KMS-11 (cell line): ENCODE results near the gene ATP8A1.

ENCODE experiments used
- H2AFZ ChIP-seq: fragments of 200-600 bp; sonication (generic); 2 replicates; pipeline ENCODE4 v1.6.1; 2016; ENCODE audit warnings: antibody characterized with exemption, mixed run types, low read depth
- H3K27ac ChIP-seq: fragments of 200-600 bp; sonication (generic); 2 replicates; pipeline ENCODE4 v1.6.1; 2016; ENCODE audit warnings: mild to moderate bottlenecking, mixed run types
- H3K27me3 ChIP-seq: fragments of 200-600 bp; sonication (generic); 2 replicates; pipeline ENCODE4 v1.6.1; 2017; ENCODE audit warnings: mild to moderate bottlenecking, low read depth, mixed run types, moderate library complexity; ENCODE audit not compliant: insufficient read depth
- H3K36me3 ChIP-seq: fragments of 200-600 bp; sonication (generic); 2 replicates; pipeline ENCODE4 v1.6.1; 2017; ENCODE audit warnings: mild to moderate bottlenecking, mixed run types; ENCODE audit not compliant: insufficient read depth
- H3K4me1 ChIP-seq: fragments of 200-600 bp; sonication (generic); 2 replicates; pipeline ENCODE4 v1.6.1; 2016; ENCODE audit warnings: mild to moderate bottlenecking, low read depth, mixed run types; ENCODE audit not compliant: poor library complexity, severe bottlenecking
- H3K4me2 ChIP-seq: fragments of 200-600 bp; sonication (generic); 2 replicates; pipeline ENCODE4 v1.7.0; 2016; ENCODE audit warnings: mild to moderate bottlenecking, mixed run types
- H3K4me3 ChIP-seq: fragments of 200-600 bp; sonication (generic); IDR thresholded peaks from 2 replicates; pipeline ENCODE4 v1.6.1; 2017; ENCODE audit warnings: low read depth, low read length, mixed read lengths; ENCODE audit not compliant: insufficient read depth
- H3K79me2 ChIP-seq: fragments of 200-600 bp; sonication (generic); 2 replicates; pipeline ENCODE4 v1.6.1; 2016; ENCODE audit warnings: low read depth, mixed run types; ENCODE audit not compliant: insufficient read depth
- H3K9ac ChIP-seq: fragments of 200-600 bp; sonication (generic); 2 replicates; pipeline ENCODE4 v1.6.1; 2016; ENCODE audit warnings: mild to moderate bottlenecking, mixed run types
- H4K20me1 ChIP-seq: fragments of 200-600 bp; sonication (generic); 2 replicates; pipeline ENCODE4 v1.6.1; 2016; ENCODE audit warnings: mild to moderate bottlenecking, mixed run types; ENCODE audit not compliant: insufficient read depth
- CTCF ChIP-seq: fragments of 200-600 bp; sonication (generic); conservative IDR thresholded peaks from 2 replicates; pipeline ENCODE4 v1.6.1; 2017; ENCODE audit warnings: low read depth, mild to moderate bottlenecking, antibody characterized with exemption, low read length, moderate library complexity, mixed read lengths

Gene ATP8A1

GRCh38 chr4:42412251-42412650, 244.7 kb downstream of the ATP8A1 start:
- no peaks in the 10 kb centered on the region for H3K27me3 ChIP-seq
- H2AFZ ChIP-seq = no peak overlapping the region
- no peaks in the 10 kb centered on the region for H3K4me1 ChIP-seq
- H3K36me3 ChIP-seq = no peaks in the 10 kb centered on the region
- H3K27ac ChIP-seq = no peak overlapping the region
- H3K9ac ChIP-seq = no peak overlapping the region
- no peaks in the 10 kb centered on the region for H3K79me2 ChIP-seq
- H3K4me2 ChIP-seq = no peak overlapping the region
- H3K4me3 ChIP-seq = no peak overlapping the region
- no peak for TF ChIP-seq CTCF
- H4K20me1 ChIP-seq = no peaks in the 10 kb centered on the region

GRCh38 chr4:42411803-42412202, 245.1 kb downstream of the ATP8A1 start:
- Histone ChIP-seq H3K36me3 (no peaks in the 10 kb centered on the region), H3K27ac (no peak overlapping the region), H3K4me1 (no peaks in the 10 kb centered on the region), H2AFZ (no peak overlapping the region), H4K20me1 (no peaks in the 10 kb centered on the region), H3K9ac (no peak overlapping the region), H3K4me2 (no peak overlapping the region), H3K79me2 (no peaks in the 10 kb centered on the region), H3K27me3 (no peaks in the 10 kb centered on the region), H3K4me3 (no peak overlapping the region)
- no peak for TF ChIP-seq CTCF

- no peak overlapping the region for H3K4me3 ChIP-seq
- no peaks in the 10 kb centered on the region for H3K36me3 ChIP-seq
- no peak overlapping the region for H3K27ac ChIP-seq
- H4K20me1 ChIP-seq = no peaks in the 10 kb centered on the region
- H3K27me3 ChIP-seq = no peaks in the 10 kb centered on the region
- H3K9ac ChIP-seq = no peak overlapping the region
- no peaks in the 10 kb centered on the region for H3K79me2 ChIP-seq
- no peak overlapping the region for H2AFZ ChIP-seq
- H3K4me1 ChIP-seq = no peaks in the 10 kb centered on the region
- no peak for TF ChIP-seq CTCF
- H3K4me2 ChIP-seq = no peak overlapping the region
These were observed 246.5 kb downstream of the ATP8A1 start for GRCh38 chr4:42410446-42410845.

- Histone ChIP-seq H3K4me2 (no peak overlapping the region), H3K27ac (no peak overlapping the region), H3K27me3 (no peaks in the 10 kb centered on the region), H3K79me2 (no peaks in the 10 kb centered on the region), H2AFZ (no peak overlapping the region), H3K36me3 (no peaks in the 10 kb centered on the region), H3K4me3 (no peak overlapping the region), H3K9ac (no peak overlapping the region), H4K20me1 (no peaks in the 10 kb centered on the region), H3K4me1 (no peaks in the 10 kb centered on the region)
- TF ChIP-seq CTCF = no peak
These were observed 252.9 kb downstream of the ATP8A1 start for GRCh38 chr4:42404001-42404400.

- H3K27me3 ChIP-seq = no peaks in the 10 kb centered on the region
These were observed 255.7 kb downstream of the ATP8A1 start for GRCh38 chr4:42401171-42401570.

More at GRCh38 chr4:42401171-42401570, 255.7 kb downstream of the ATP8A1 start:
- no peak overlapping the region for H3K4me2 ChIP-seq
- H3K79me2 ChIP-seq = no peaks in the 10 kb centered on the region
- no peaks in the 10 kb centered on the region for H4K20me1 ChIP-seq
- H2AFZ ChIP-seq = no peak overlapping the region
- no peaks in the 10 kb centered on the region for H3K4me1 ChIP-seq
- H3K36me3 ChIP-seq = no peaks in the 10 kb centered on the region
- no peak overlapping the region for H3K4me3 ChIP-seq
- no peak overlapping the region for H3K9ac ChIP-seq
- no peak overlapping the region for H3K27ac ChIP-seq
- TF ChIP-seq CTCF = no peak
